ENCODE data around the gene ARID3B.
"Not testable (repeated sequence)": the region's sequence is repeated elsewhere in the genome, so short reads cannot be mapped to it uniquely, and the experiment has no call there.

Gene ARID3B

GRCh38 chr15:74571191-74571590 is 30.2 kb downstream of the ARID3B start:
- DNase-seq (ENCODE audit: low spot score) = no peak

- DNase-seq (ENCODE audit: low spot score) = no peak
These were observed 33.0 kb downstream of the ARID3B start for GRCh38 chr15:74573987-74574386.

GRCh38 chr15:74578496-74578994 is 37.5 kb downstream of the ARID3B start:
- no peak for DNase-seq (ENCODE audit: low spot score)

GRCh38 chr15:74579001-74579400 is 38.0 kb downstream of the ARID3B start:
- DNase-seq (ENCODE audit: low spot score) = no peak

DNA sequence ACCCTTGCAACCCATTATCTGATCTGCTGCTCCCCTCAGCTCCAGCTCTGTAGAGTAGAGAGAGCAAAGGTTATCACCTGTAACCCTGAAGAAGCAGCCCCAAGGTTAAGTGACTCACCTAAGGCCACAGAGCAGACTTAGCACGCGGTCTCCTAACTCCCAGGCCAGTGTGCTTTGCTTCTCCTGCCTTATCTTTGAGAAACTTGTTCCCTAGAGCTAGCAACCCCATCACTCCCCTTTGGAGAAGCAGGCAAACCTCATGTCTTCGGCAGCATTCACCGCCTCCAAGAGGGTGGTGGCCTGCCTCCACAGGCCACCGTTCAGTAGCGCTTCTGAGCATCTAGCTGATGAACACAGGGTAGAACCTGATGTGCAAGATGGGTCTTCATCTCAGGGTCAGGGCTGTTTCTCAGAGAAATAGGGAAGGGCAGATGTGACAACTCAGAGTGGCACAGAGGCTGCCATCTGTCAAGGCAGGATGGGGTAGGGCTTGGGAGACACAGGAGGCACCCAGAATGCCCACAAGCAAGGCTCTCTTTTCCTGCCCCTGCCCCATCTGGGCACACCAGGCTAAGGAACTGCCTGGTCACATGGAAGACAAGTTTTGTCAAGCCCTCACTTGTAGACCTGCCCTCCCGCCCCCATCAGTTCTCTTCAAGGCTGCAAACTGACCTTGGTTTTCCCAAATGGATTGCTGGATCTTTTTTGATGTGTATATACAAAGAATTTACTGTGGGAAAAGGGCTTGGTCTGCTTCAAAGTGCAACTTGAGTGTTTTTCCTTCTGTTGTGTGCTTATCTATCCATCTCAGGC is 39.7 kb downstream of the ARID3B start:
- DNase-seq (ENCODE audit: low spot score) = no peak

GRCh38 chr15:74584204-74584603 is 43.2 kb downstream of the ARID3B start:
- no peak for DNase-seq (ENCODE audit: low spot score)

DNA sequence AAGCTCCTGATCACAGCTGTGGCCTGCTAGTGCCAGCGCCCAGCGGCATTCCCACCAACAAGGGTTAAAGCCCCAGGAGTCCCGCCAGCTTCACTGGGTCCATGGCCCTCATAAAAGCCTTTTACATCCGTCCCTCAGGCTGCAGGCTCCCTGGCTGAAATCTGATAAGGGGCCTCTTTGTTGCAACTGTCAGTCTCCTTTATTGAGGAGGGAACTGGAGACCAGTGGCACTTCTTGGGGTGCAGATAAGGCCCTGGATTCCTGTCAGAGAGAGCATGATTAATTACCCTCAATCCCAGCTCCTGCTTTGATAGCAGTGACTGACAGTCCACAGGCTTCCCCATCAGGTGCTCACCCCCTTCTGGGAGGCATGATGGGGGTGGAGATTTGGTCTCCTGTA is 43.8 kb downstream of the ARID3B start:
- no peak for DNase-seq (ENCODE audit: low spot score)

GRCh38 chr15:74585191-74585590 is 44.2 kb downstream of the ARID3B start:
- DNase-seq (ENCODE audit: low spot score) = no peak

- DNase-seq (ENCODE audit: low spot score) = no peak
These were observed 44.8 kb downstream of the ARID3B start for GRCh38 chr15:74585857-74586256.

- no peak for DNase-seq (ENCODE audit: low spot score)
These were observed 48.8 kb downstream of the ARID3B start for GRCh38 chr15:74589826-74590225.

DNA sequence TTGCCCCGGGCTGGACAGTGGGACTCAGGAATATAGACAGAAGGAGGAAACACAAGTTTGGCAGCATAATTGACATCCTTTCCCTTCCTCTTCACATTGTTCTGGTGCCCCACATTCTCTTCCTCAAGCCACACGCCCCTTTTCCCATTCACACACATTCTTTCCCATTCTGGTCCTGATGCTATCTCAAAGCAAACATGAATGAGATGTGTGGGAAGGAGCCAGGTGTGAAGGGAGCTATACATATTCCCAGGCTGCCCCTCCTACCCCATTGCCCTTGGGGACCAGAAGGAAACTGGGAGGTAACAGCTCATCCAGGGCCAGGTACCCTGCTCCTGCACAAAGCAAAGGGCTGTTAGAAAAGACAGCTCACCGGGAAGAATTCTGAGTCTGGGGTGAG is 51.2 kb downstream of the ARID3B start:
- DNase-seq (ENCODE audit: low spot score) = no peak

- DNase-seq (ENCODE audit: low spot score) = no peak
These were observed 52.1 kb downstream of the ARID3B start for GRCh38 chr15:74593122-74593521.

DNA sequence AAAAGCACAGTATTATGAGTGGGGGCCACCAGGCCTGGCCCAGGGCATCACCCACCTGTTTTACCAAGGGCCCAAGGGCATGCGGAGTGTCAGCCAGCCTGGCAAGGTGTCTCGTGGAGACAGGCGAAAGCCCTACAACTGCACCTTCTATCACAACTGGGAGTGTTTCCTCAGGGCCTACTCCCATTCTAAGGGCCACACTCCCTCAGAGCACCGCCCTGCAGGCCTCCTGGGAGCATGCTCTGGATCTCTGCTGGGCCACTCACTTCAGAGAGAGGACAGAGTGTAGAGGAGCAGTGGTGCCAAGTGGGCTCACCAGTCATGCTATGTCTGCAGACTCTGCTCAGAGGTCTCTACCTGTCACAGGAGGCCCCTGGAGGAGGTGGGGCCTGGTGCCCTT is 53.4 kb downstream of the ARID3B start:
- DNase-seq (ENCODE audit: low spot score) = no peak

- no peak for DNase-seq (ENCODE audit: low spot score)
These were observed 54.3 kb downstream of the ARID3B start for GRCh38 chr15:74595271-74595670.

DNA sequence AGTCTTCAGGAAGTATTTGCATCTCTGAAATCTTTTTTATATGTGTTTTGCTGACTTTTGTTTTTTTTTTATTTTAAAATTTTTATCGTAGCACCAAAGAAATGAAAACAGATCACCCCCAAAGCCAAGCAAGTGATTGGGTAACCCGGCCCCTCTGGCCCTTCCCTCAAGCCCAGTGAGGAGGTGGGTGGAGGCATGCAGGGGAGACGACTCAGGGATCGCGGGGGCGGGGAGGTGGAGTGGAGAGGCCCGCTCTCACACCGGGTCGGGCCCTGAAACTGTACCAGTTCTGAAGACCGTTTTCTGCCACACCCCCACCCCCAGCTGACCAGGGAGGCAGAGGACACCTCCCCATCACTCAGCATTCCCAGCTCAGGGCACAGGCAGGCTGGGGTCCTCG is 55.7 kb downstream of the ARID3B start:
- not testable (repeated sequence) for DNase-seq (ENCODE audit: low spot score)

GRCh38 chr15:74597146-74597705 is 56.2 kb downstream of the ARID3B start:
- not testable (repeated sequence) for DNase-seq (ENCODE audit: low spot score)

DNA sequence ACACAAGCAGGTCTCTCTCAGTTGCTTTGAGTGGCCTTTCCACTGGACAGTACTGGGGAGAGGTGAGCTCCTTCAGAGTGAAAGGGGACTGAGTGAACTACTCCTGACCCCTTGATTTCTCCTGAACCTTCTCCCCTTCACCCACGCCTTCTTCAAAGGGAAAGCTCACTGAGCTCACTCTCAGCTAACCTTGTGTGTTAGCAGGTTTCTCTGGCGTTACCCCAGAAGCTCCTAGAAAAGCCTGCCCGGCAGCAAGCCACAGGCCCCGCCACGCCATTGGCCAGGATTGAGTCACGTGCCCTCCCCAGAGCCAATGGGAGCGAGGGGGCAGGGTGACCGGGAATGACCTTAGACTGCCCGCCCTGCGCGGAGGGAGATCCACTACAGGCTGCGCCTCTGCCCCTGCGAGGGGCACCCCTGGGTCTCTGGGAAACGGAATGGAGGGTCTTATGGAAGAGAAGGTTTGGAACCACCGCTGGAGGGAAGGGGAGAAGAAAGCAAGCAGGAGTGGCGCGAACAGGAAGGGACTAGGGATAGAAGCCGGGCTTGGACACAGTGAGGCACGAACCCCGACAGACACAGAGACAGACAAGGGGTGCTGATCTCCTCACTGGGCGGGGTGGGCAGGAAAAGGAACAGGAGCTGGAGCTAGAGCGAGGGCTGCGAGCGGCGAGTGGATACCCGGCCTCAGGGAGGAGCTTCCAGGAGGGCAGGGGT is 57.3 kb downstream of the ARID3B start:
- peak; percentile 90 for DNase-seq (ENCODE audit: low spot score)

- DNase-seq (ENCODE audit: low spot score) = no peak
These were observed 58.1 kb downstream of the ARID3B start for GRCh38 chr15:74599156-74599555.

- no peak for DNase-seq (ENCODE audit: low spot score)
These were observed 62.2 kb downstream of the ARID3B start for GRCh38 chr15:74603026-74603788.

DNA sequence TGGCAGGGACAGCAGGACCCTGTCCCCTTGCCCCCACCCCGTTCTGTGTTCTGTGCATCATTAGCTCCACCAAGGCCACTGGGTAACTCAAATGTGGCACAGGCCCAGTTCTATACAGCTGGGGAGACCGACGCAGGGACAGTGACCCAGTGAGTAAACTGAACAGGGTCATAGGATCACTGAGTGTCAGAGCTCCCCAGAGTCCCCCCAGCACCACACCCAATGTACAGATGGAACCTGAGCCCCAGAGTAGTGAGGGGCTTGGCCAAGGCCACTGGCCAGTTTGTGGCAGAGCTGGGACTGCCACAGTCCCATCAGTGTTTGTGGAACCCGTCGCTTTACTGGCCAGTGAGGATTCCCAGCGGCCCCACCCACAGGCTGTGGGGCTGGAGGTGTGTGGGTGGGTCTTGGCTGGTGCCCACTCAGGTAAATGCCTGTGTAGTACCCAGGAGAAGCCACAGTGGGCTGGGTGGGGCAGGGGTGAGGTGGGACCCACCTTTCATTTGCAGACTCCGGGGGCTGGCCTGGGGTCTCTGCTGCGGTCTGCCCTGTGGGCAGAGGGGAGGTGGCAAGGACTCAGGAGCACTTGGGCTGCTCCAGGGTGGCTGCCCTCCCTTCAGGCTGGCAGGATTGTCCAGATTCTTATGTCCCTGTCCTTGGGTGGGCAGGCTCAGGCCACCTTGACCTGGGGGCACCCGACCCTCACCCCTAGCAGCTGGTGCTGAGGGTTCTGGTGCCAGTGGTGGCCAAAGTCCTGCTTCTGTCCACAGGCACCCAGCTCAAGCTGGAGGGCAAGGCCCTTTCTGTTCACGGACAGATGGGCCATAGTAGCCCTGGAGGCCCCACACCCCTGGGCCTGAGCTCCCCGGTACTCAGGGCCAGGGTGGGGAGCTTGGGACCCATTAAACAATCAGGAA is 63.0 kb downstream of the ARID3B start:
- DNase-seq (ENCODE audit: low spot score) = no peak

Data from CD4-positive, alpha-beta T cell treated with Interleukin-2 at 100 ng/mL for 4 hours (primary cell).